PC-9 (cell line): Measurements from ENCODE around the gene SFSWAP.

ENCODE experiments used
- CTCF ChIP-seq: fragments of 200-600 bp; sonication (generic); conservative IDR thresholded peaks from 2 replicates; pipeline ENCODE4 v1.6.1; 2017; ENCODE audit warnings: mixed run types, antibody characterized with exemption, mild to moderate bottlenecking, moderate library complexity
- EZH2 ChIP-seq: fragments of 200-600 bp; sonication (generic); IDR thresholded peaks from 2 replicates; pipeline ENCODE4 v1.8.0; 2017; ENCODE audit warnings: antibody characterized with exemption, low read depth

GRCh38 chr12:131776237-131776889, 65.5 kb downstream of the SFSWAP start:
- TF ChIP-seq CTCF (no peak), EZH2 (no peak)
